Breast epithelium (tissue), 4 donors: ENCODE data around the gene CCDC106. TPM values are rescaled to one million over a fixed set of nuclear protein-coding genes. Genes with fewer than 3 reads are reported as not detected.

Experiments used
- DNase-seq, 2 donors: peaks; one replicate each; pipeline ENCODE4 v3.0.0-alpha.2; 2019; ENCODE audit warnings: low spot score in 2 of 2
- H3K27ac ChIP-seq, 2 donors: fragments of 200-600 bp; sonication (generic) in 1 of 2; one replicate each; pipeline ENCODE4 v1.5.1; 2016 to 2019; ENCODE audit warnings: mild to moderate bottlenecking in 1 of 2
- H3K27me3 ChIP-seq, 2 donors: fragments of 200-600 bp; sonication (generic) in 1 of 2; one replicate each; pipeline versions ENCODE4 v1.5.1 to v1.6.0; 2017 to 2019; ENCODE audit warnings: control low read depth in 1 of 2, mild to moderate bottlenecking in 1 of 2
- H3K36me3 ChIP-seq: fragments of 200-600 bp; one replicate; pipeline ENCODE4 v1.5.1; 2019
- H3K4me1 ChIP-seq, 2 donors: fragments of 200-600 bp; sonication (generic); one replicate each; pipeline ENCODE4 v1.5.1; 2016 to 2019; ENCODE audit warnings: control low read depth in 1 of 2
- H3K4me3 ChIP-seq, 3 donors: fragments of 200-600 bp; sonication (generic); 1 replicate in 2 of 3; 2 replicates in 1 of 3; pipeline ENCODE4 v1.5.1; 2016 to 2019; ENCODE audit warnings: mild to moderate bottlenecking in 3 of 3, moderate library complexity in 2 of 3
- H3K9me3 ChIP-seq, 2 donors: fragments of 200-600 bp; sonication (generic) in 1 of 2; one replicate each; pipeline ENCODE4 v1.5.1; 2016 to 2019; ENCODE audit warnings: control low read depth in 1 of 2
- POLR2A ChIP-seq: fragments of 450-650 bp; IDR thresholded peaks from one replicate; pipeline ENCODE4 v1.6.1; 2016; ENCODE audit warnings: antibody characterized with exemption, mild to moderate bottlenecking, moderate library complexity
- POLR2AphosphoS5 ChIP-seq, 3 donors: sonication (generic); formaldehyde crosslinking; IDR thresholded peaks; one replicate each; pipeline ENCODE4 v1.6.1; 2017; ENCODE audit warnings: antibody characterized with exemption in 3 of 3
- intact Hi-C: fragments of 100-400 bp; cut with DNase I; formaldehyde crosslinking; loops from one replicate; pipeline ENCODE4 v1.15.1; 2023; ENCODE audit warnings: low total_unique reads
- total RNA-seq, 3 donors: library from RNA; depleted of rRNA; stranded (reverse); fragments of >200 nt; gene quantifications; one replicate each; pipeline ENCODE4 v1.1.0, GENCODE V29; 2016
- TF ChIP-seq, protein P1 (sequence below), 3 donors: fragments of 450-650 bp; IDR thresholded peaks; one replicate each; pipeline ENCODE4 v1.5.1; 2016 to 2017; ENCODE audit warnings: antibody characterized with exemption in 3 of 3, mild to moderate bottlenecking in 3 of 3, moderate library complexity in 3 of 3

Gene CCDC106
- total RNA-seq, 3 donors from 2014 or later = 7.9 to 10.5 (median 10.2) TPM

DNA sequence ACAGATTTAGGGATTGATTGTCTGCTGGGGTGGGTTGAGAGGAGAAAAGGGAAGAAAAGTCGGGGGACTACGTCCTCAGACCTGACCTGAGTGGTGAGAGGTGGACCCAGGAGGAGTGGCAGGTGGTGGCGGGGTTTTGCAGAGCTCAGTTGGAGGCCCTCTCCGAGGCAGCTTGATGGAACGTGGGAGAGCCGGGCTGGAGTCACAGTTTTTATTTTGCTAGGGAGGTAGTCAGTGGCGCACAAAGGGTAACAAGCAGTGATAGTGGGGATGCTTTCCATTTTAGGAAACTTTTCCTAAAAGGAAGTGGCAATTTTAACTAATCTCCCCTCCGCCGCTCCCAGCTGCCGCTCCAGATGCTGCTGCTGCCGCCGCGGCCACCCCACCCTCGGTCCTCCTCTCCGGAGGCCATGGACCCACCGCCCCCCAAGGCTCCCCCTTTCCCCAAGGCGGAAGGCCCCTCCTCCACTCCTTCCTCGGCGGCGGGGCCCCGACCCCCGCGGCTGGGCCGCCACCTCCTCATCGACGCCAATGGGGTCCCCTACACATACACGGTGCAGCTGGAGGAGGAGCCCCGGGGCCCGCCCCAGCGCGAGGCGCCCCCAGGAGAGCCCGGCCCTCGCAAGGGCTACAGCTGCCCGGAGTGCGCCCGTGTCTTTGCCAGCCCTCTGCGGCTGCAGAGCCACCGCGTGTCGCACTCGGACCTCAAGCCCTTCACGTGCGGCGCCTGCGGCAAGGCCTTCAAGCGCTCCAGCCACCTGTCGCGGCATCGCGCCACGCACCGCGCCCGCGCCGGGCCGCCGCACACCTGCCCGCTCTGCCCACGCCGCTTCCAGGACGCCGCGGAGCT, 5.6 kb upstream of the CCDC106 start:
- no peaks in the 10 kb centered on the region for H3K27me3 ChIP-seq
- no peak for DNase-seq
- peaks cover 11 to 13% of the 10 kb centered on the region in 2 donors for H3K4me1 ChIP-seq
- H3K9me3 ChIP-seq = no peaks in the 10 kb centered on the region
- peak overlapping the region; percentile 94 to 98 for H3K27ac ChIP-seq
- no peaks in the 10 kb centered on the region for H3K36me3 ChIP-seq
- TF ChIP-seq, protein P1, sequence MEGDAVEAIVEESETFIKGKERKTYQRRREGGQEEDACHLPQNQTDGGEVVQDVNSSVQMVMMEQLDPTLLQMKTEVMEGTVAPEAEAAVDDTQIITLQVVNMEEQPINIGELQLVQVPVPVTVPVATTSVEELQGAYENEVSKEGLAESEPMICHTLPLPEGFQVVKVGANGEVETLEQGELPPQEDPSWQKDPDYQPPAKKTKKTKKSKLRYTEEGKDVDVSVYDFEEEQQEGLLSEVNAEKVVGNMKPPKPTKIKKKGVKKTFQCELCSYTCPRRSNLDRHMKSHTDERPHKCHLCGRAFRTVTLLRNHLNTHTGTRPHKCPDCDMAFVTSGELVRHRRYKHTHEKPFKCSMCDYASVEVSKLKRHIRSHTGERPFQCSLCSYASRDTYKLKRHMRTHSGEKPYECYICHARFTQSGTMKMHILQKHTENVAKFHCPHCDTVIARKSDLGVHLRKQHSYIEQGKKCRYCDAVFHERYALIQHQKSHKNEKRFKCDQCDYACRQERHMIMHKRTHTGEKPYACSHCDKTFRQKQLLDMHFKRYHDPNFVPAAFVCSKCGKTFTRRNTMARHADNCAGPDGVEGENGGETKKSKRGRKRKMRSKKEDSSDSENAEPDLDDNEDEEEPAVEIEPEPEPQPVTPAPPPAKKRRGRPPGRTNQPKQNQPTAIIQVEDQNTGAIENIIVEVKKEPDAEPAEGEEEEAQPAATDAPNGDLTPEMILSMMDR (IDR thresholded peaks at IDR 0.05) = no peak
- TF ChIP-seq POLR2AphosphoS5 (IDR thresholded peaks at IDR 0.05) (no peak), POLR2A (no peak)
- H3K4me3 ChIP-seq = peak overlapping the region; percentile 90 to 99 (median 93)
- intact Hi-C loops = no loop called here

- peak in 1 of 2 donors; percentile 72 for DNase-seq
- Histone ChIP-seq H3K27ac (peak within 1 kb of the TSS; percentile 94 to 98), H3K9me3 (no peaks in the 10 kb centered on the region), H3K4me3 (peak within 1 kb of the TSS; percentile 90 to 99 (median 93)), H3K4me1 (peaks cover 11 to 13% of the 10 kb centered on the region in 2 donors), H3K36me3 (no peaks in the 10 kb centered on the region), H3K27me3 (no peaks in the 10 kb centered on the region)
- intact Hi-C loops = no loop called here
- TF ChIP-seq POLR2A = no peak
- TF ChIP-seq, protein P1 (IDR thresholded peaks at IDR 0.05) = no peak
- TF ChIP-seq POLR2AphosphoS5 (IDR thresholded peaks at IDR 0.05) = peak; percentile 11 to 62 (median 50)
These were observed 4.8 kb upstream of the CCDC106 start, which contains the start of gene ZNF581 for GRCh38 chr19:55643003-55643886. TSS of gene ZNF581 (plus strand) at chr19:55643649. CDS start at chr19:55644572, 923 bp downstream.

DNA sequence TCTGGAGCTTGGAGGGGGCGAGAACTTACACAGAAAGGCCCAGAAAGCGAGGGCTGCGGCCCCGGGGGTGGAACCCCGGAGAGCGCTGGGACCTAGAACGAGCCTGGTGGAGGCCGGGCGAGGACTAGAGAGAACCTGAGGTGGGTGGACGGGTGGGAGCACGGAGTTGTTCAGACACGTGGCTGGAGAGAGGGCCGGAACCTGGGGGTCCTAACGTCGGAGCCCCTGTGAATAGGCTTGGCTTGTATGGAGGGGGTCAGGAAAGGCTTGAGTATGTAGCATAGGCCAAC, 4.2 kb upstream of the CCDC106 start:
- Histone ChIP-seq H3K9me3 (no peaks in the 10 kb centered on the region), H3K27me3 (no peaks in the 10 kb centered on the region), H3K4me1 (peaks cover 11 to 13% of the 10 kb centered on the region in 2 donors), H3K27ac (peak overlapping the region; percentile 94 to 98), H3K4me3 (peak overlapping the region; percentile 90 to 99 (median 93)), H3K36me3 (no peaks in the 10 kb centered on the region)
- DNase-seq = no peak
- intact Hi-C loops = no loop called here
- TF ChIP-seq POLR2AphosphoS5 (IDR thresholded peaks at IDR 0.05) (no peak), POLR2A (no peak)
- TF ChIP-seq, protein P1 (IDR thresholded peaks at IDR 0.05) = no peak

DNA sequence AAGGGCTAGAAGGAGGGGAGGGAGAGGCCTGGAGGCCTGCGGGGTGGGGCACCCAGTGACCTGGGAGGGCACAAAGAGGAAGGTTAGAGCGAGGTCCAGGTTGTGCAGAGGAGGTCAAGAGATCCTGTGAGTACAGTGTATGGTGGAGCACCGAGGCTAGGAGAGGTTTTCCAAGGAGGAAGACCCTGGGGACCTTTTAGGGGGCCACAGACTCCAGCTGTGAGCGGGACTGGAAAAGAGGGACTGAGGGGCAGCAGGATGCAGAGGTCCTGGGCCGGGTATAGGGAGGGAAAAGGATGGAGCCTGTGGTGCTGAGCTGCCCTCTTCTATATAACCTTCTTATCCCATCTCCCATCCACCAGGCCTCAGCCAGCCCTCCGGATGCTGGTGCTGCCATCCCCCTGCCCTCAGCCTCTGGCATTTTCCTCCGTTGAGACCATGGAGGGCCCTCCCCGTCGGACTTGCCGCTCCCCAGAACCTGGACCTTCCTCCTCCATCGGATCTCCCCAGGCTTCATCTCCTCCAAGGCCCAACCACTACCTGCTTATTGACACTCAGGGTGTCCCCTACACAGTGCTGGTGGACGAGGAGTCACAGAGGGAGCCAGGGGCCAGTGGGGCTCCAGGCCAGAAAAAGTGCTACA, 3.7 kb upstream of the CCDC106 start:
- TF ChIP-seq POLR2AphosphoS5 (IDR thresholded peaks at IDR 0.05) = no peak
- TF ChIP-seq, protein P1 (IDR thresholded peaks at IDR 0.05) = no peak
- no peaks in the 10 kb centered on the region for H3K36me3 ChIP-seq
- H3K4me3 ChIP-seq = peak overlapping the region; percentile 90 to 99 (median 93)
- no peaks in the 10 kb centered on the region for H3K27me3 ChIP-seq
- no peaks in the 10 kb centered on the region for H3K9me3 ChIP-seq
- H3K4me1 ChIP-seq = peaks cover 13 to 14% of the 10 kb centered on the region in 2 donors
- no peak for DNase-seq
- peak overlapping the region; percentile 94 to 98 for H3K27ac ChIP-seq
- intact Hi-C loops = no loop called here
